ENCODE measurements around the gene METRN. TPM values are rescaled to one million over a fixed set of nuclear protein-coding genes. Genes with fewer than 3 reads are reported as not detected.

METRN gene
- total and polyA plus RNA-seq, 2 of the 4 experiments (the other 2 are of a cell fraction) = 6.1 to 48.2 TPM

- Histone ChIP-seq H4K91ac (ENCODE audit: insufficient read depth, low read depth, low read length) (no peak overlapping the region), H3K23ac (ENCODE audit: low read depth, low read length) (no peak overlapping the region), H3K4me2 (ENCODE audit: low read depth, low read length) (no peak overlapping the region), H3K27ac (ENCODE audit: insufficient read depth, low read length) (no peak overlapping the region), H3K79me1 (ENCODE audit: low read depth in 1 of 2, low read length in 2 of 2) (peaks cover 10 to 45% of the 10 kb centered on the region in 2 experiments), H3K4me1 (ENCODE audit: control insufficient read depth, insufficient read depth, low read length) (peaks cover 18% of the 10 kb centered on the region), H2BK120ac (ENCODE audit: low read depth, low read length) (no peak overlapping the region), H2BK15ac (ENCODE audit: low read depth, low read length) (no peak overlapping the region), H2BK20ac (ENCODE audit: low read depth, low read length) (no peak overlapping the region), H3K9me1 (ENCODE audit: insufficient read depth, low read length) (peaks cover 7% of the 10 kb centered on the region), H3K36me3 (ENCODE audit: control insufficient read depth, insufficient read depth, low read length) (peaks cover 29% of the 10 kb centered on the region), H3K9me3 (ENCODE audit: control insufficient read depth, insufficient read depth, low read length) (no peaks in the 10 kb centered on the region), H3K18ac (ENCODE audit: low read depth, low read length) (no peak overlapping the region), H2AFZ (replicated peaks; ENCODE audit: low read length, poor library complexity) (no peak overlapping the region), H3K4me3 (ENCODE audit: insufficient read depth, low read depth, low read length) (no peak overlapping the region), H2AK5ac (ENCODE audit: low read depth, low read length) (no peak overlapping the region), H3K4ac (ENCODE audit: low read depth, low read length) (no peak overlapping the region), H3K9ac (ENCODE audit: low read depth, low read length) (no peak overlapping the region), H2AK9ac (replicated peaks; ENCODE audit: low read depth, low read length, poor library complexity) (no peak overlapping the region), H2BK5ac (ENCODE audit: low read depth, low read length, poor library complexity, severe bottlenecking) (no peak overlapping the region), H4K5ac (ENCODE audit: low read depth, low read length) (no peak overlapping the region), H4K8ac (ENCODE audit: low read depth in 2 of 2, low read length in 2 of 2) (no peak overlapping the region), H3K14ac (replicated peaks; ENCODE audit: low read depth, low read length) (no peak overlapping the region), H3K56ac (ENCODE audit: extremely low read depth, insufficient read depth, low read length) (no peak overlapping the region), H3K27me3 (ENCODE audit: control insufficient read depth, insufficient read depth, low read length) (peaks cover 4% of the 10 kb centered on the region), H4K20me1 (ENCODE audit: insufficient read depth, low read length) (peaks cover 9% of the 10 kb centered on the region)
- BruUV-seq (replicated peaks) = no TSS peak
- dilution Hi-C loops (cut with HindIII; ENCODE audit: low sequenced_read_pairs, unreplicated experiment) = no loop called here
- no peak for ATAC-seq (ENCODE audit: low read depth)
- ChIA-PET CTCF (no interaction called here), POLR2A (ENCODE audit: unreplicated experiment) (no interaction called here)
- intact Hi-C loops (cut with micrococcal nuclease) = no loop called here
- TF ChIP-seq POLR2A (IDR thresholded peaks at IDR 0.05; ENCODE audit: low read depth, low read length) = no peak
- TF ChIP-seq ELK1 (IDR thresholded peaks at IDR 0.05; ENCODE audit: borderline replicate concordance, low read depth, low read length) = no peak
- TF ChIP-seq CEBPB (IDR thresholded peaks at IDR 0.05; ENCODE audit: low read depth, low read length) = no peak
- no peak for TF ChIP-seq CHD1 (IDR thresholded peaks at IDR 0.05; ENCODE audit: low read depth, low read length)
- WGBS, 2 experiments (ENCODE audit: extremely low coverage in 2 of 2, insufficient read length in 1 of 2) = 96% methylated on average over 13 of the region's 19 CpGs; no CpG with 5 or more reads in 1 of the 2 experiments
- no peak for DNase-seq
- in situ Hi-C loops (cut with MboI; ENCODE audit: low sequenced_read_pairs) = no loop called here
Observed at GRCh38 chr16:687499-687898, 27.4 kb upstream of the METRN start.
